ENCODE results near the gene FARP1.
A peak's percentile ranks its signal among the peaks of the same experiment; 100 is the strongest.

The FARP1 gene

GRCh38 chr13:98144027-98144741 lies 1.3 kb downstream of the FARP1 start:
- TF ChIP-seq CTCF (conservative IDR thresholded peaks at IDR 0.05; ENCODE audit: control insufficient read depth, insufficient read depth, low read depth, low read length) = no peak
- DNase-seq (ENCODE audit: low read depth) = peak; percentile 62
- H3K4me3 ChIP-seq (ENCODE audit: control insufficient read depth, low read depth, low read length) = peak overlapping the region; percentile 69

- TF ChIP-seq CTCF (conservative IDR thresholded peaks at IDR 0.05; ENCODE audit: control insufficient read depth, insufficient read depth, low read depth, low read length) = peak; percentile 30
- DNase-seq (ENCODE audit: low read depth) = peak; percentile 49
- H3K4me3 ChIP-seq (ENCODE audit: control insufficient read depth, low read depth, low read length) = peak overlapping the region; percentile 69
Measured at GRCh38 chr13:98144801-98145350, 2.0 kb downstream of the FARP1 start.

GRCh38 chr13:98147521-98147920 lies 4.6 kb downstream of the FARP1 start:
- H3K4me3 ChIP-seq (ENCODE audit: control insufficient read depth, low read depth, low read length) = no peak overlapping the region
- DNase-seq (ENCODE audit: low read depth) = no peak
- no peak for TF ChIP-seq CTCF (conservative IDR thresholded peaks at IDR 0.05; ENCODE audit: control insufficient read depth, insufficient read depth, low read depth, low read length)

- DNase-seq (ENCODE audit: low read depth) = no peak
- TF ChIP-seq CTCF (conservative IDR thresholded peaks at IDR 0.05; ENCODE audit: control insufficient read depth, insufficient read depth, low read depth, low read length) = no peak
- no peak overlapping the region for H3K4me3 ChIP-seq (ENCODE audit: control insufficient read depth, low read depth, low read length)
Measured at GRCh38 chr13:98150832-98151479, 8.1 kb downstream of the FARP1 start.

- no peak for TF ChIP-seq CTCF (conservative IDR thresholded peaks at IDR 0.05; ENCODE audit: control insufficient read depth, insufficient read depth, low read depth, low read length)
- DNase-seq (ENCODE audit: low read depth) = peak; percentile 82
Measured at GRCh38 chr13:98155475-98156109, 12.7 kb downstream of the FARP1 start.

GRCh38 chr13:98156259-98156658 lies 13.4 kb downstream of the FARP1 start:
- no peak for DNase-seq (ENCODE audit: low read depth)
- no peak for TF ChIP-seq CTCF (conservative IDR thresholded peaks at IDR 0.05; ENCODE audit: control insufficient read depth, insufficient read depth, low read depth, low read length)
- H3K4me3 ChIP-seq (ENCODE audit: control insufficient read depth, low read depth, low read length) = no peak overlapping the region

More at GRCh38 chr13:98155475-98156109, 12.7 kb downstream of the FARP1 start:
- no peak overlapping the region for H3K4me3 ChIP-seq (ENCODE audit: control insufficient read depth, low read depth, low read length)
